Stomach (tissue), 9 donors: ENCODE results near the gene ANGEL2. TPM values are rescaled to one million over a fixed set of nuclear protein-coding genes. Genes with fewer than 3 reads are reported as not detected.

Experiments used
- DNase-seq, 2 donors: peaks; one replicate each; pipeline versions ENCODE4 v3.0.0 to v3.0.0-alpha.2; 2013 to 2019
- H3K27ac ChIP-seq, 5 donors: fragments of 200-600 bp in 4 of 5; sonication (generic) in 4 of 5; one replicate each; pipeline ENCODE4 v1.5.1; 2013 to 2019; ENCODE audit warnings: mild to moderate bottlenecking in 1 of 5, moderate library complexity in 1 of 5
- H3K27me3 ChIP-seq, 3 donors: fragments of 200-600 bp; sonication (generic); one replicate each; pipeline ENCODE4 v1.5.1; 2017 to 2019; ENCODE audit warnings: mixed run types in 1 of 3
- H3K36me3 ChIP-seq, 4 donors: fragments of 200-600 bp; sonication (generic); 1 replicate in 3 of 4; 2 replicates in 1 of 4; pipeline ENCODE4 v1.5.1; 2016 to 2019
- H3K4me1 ChIP-seq, 4 donors: fragments of 200-600 bp; sonication (generic); one replicate each; pipeline ENCODE4 v1.5.1; 2016 to 2019
- H3K4me3 ChIP-seq, 4 donors: fragments of 200-600 bp; sonication (generic) in 3 of 4; one replicate each; pipeline ENCODE4 v1.5.1; 2016 to 2019; ENCODE audit warnings: mild to moderate bottlenecking in 1 of 4
- H3K9me3 ChIP-seq, 4 donors: fragments of 200-600 bp; sonication (generic); one replicate each; pipeline ENCODE4 v1.5.1; 2016 to 2019
- EP300 ChIP-seq: sonication (generic); formaldehyde crosslinking; IDR thresholded peaks from one replicate; pipeline ENCODE4 v1.6.1; 2017; ENCODE audit warnings: antibody characterized with exemption
- POLR2A ChIP-seq, 4 donors: fragments of 450-650 bp; IDR thresholded peaks; one replicate each; pipeline ENCODE4 v1.6.1; 2016; ENCODE audit warnings: antibody characterized with exemption in 4 of 4, control low read depth in 2 of 4, mild to moderate bottlenecking in 1 of 4, moderate library complexity in 1 of 4
- POLR2AphosphoS5 ChIP-seq, 3 donors: sonication (generic); formaldehyde crosslinking; IDR thresholded peaks; one replicate each; pipeline ENCODE4 v1.6.1; 2016; ENCODE audit warnings: antibody characterized with exemption in 3 of 3
- WGBS, 5 donors: extraction: QIAGEN DNeasy Blood & Tissue Kit in 3 of 5; methylation state at CpG; one replicate each; pipeline versions ENCODE4 v1.1.5 to v1.1.7; 2013 to 2018; 5-methylcytosine and 5-hydroxymethylcytosine counted together
- intact Hi-C: fragments of 100-400 bp; cut with DNase I; formaldehyde crosslinking; loops from one replicate; pipeline ENCODE4 v1.15.1; 2023; ENCODE audit warnings: low total_unique reads
- polyA plus RNA-seq, 3 donors: library from polyadenylated mRNA; stranded (reverse); fragments of 200-250 nt; gene quantifications; one replicate each; pipeline ENCODE4 v1.2.3, GENCODE V29; 2013
- total RNA-seq, 5 donors: library from RNA; depleted of rRNA; stranded (reverse); fragments of >200 nt; gene quantifications; one replicate each; pipeline versions ENCODE4 v1.1.0 to v1.2.3, GENCODE V29; 2014 to 2016
- TF ChIP-seq, protein P1 (sequence below), 7 experiments: fragments of 450-650 bp in 4 of 7; fragments of 200-600 bp in 3 of 7; sonication (generic) in 3 of 7; IDR thresholded peaks; one replicate each; pipeline ENCODE4 v1.5.1; 2016 to 2019; ENCODE audit warnings: antibody characterized with exemption in 7 of 7, control low read depth in 2 of 7, mild to moderate bottlenecking in 1 of 7
- donor health status: healthy with polysubstance abuse.
- donor health status: Bipolar disorder and iron deficiency.
- donor health status: healthy.

Gene ANGEL2
- total and polyA plus RNA-seq, 8 donors, result 3.2 to 107 (median 20.1) TPM

DNA sequence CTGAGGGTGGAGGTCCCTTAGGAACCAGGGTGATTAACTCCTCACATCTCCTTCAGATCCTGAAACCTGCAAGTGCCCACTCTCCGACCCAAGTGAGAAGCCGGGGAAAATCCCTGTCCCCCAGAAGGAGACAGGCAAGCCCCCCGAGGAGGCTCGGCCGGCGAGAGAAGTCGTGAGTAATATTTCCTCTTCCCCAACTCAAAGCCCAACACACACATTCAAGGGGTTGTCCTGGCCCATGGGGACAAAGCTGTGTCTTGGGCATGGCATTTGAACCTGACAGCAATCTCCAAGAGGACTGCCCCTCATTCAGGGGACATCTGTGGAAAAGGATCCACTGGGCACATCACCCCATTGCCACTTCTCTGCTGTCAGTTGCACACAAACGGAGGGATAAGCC is 41.8 kb downstream of the ANGEL2 start:
- no peaks in the 10 kb centered on the region for H3K9me3 ChIP-seq
- no peaks in the 10 kb centered on the region for H3K4me1 ChIP-seq
- intact Hi-C loops, result no loop called here
- DNase-seq, result peak in 1 of 2 donors; percentile 13
- no peaks in the 10 kb centered on the region for H3K27me3 ChIP-seq
- 85 to 94% (median 93%) methylated on average over 8 of the region's 8 CpGs for WGBS, 5 donors
- no peaks in the 10 kb centered on the region for H3K36me3 ChIP-seq
- no peak overlapping the region for H3K27ac ChIP-seq
- TF ChIP-seq POLR2AphosphoS5 (IDR thresholded peaks at IDR 0.05) (no peak), EP300 (no peak), POLR2A (IDR thresholded peaks at IDR 0.05) (no peak)
- TF ChIP-seq, protein P1, sequence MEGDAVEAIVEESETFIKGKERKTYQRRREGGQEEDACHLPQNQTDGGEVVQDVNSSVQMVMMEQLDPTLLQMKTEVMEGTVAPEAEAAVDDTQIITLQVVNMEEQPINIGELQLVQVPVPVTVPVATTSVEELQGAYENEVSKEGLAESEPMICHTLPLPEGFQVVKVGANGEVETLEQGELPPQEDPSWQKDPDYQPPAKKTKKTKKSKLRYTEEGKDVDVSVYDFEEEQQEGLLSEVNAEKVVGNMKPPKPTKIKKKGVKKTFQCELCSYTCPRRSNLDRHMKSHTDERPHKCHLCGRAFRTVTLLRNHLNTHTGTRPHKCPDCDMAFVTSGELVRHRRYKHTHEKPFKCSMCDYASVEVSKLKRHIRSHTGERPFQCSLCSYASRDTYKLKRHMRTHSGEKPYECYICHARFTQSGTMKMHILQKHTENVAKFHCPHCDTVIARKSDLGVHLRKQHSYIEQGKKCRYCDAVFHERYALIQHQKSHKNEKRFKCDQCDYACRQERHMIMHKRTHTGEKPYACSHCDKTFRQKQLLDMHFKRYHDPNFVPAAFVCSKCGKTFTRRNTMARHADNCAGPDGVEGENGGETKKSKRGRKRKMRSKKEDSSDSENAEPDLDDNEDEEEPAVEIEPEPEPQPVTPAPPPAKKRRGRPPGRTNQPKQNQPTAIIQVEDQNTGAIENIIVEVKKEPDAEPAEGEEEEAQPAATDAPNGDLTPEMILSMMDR (IDR thresholded peaks at IDR 0.05), result no peak
- H3K4me3 ChIP-seq, result no peak overlapping the region

DNA sequence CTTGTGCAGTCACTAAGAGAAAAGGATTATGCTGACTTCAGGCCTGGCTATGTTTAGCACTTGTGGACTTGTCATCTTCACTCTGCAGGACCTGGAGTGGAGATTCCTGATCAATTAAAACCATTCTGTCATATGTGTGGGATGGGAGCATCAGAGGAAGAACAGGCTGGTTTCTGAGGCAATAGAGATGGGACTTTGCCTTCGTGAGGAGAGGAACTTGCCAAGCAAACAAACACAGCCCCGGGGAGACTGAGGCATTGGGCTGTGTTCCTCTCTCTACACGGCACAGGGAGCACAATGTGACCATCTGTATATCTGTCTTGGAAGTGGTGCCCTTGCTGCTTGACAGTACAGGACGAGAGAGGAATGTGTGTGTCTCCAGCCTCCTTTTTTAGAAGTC is 42.2 kb downstream of the ANGEL2 start:
- no peaks in the 10 kb centered on the region for H3K36me3 ChIP-seq
- intact Hi-C loops, result no loop called here
- H3K4me3 ChIP-seq, result no peak overlapping the region
- no peaks in the 10 kb centered on the region for H3K9me3 ChIP-seq
- no peak overlapping the region for H3K27ac ChIP-seq
- TF ChIP-seq EP300, result no peak
- no peak for TF ChIP-seq POLR2AphosphoS5 (IDR thresholded peaks at IDR 0.05)
- TF ChIP-seq, protein P1 (IDR thresholded peaks at IDR 0.05), result no peak
- TF ChIP-seq POLR2A (IDR thresholded peaks at IDR 0.05), result no peak
- 84 to 98% (median 86%) methylated on average over 4 of the region's 4 CpGs for WGBS, 5 donors
- DNase-seq, result peak in 1 of 2 donors; percentile 2
- no peaks in the 10 kb centered on the region for H3K4me1 ChIP-seq
- no peaks in the 10 kb centered on the region for H3K27me3 ChIP-seq

DNA sequence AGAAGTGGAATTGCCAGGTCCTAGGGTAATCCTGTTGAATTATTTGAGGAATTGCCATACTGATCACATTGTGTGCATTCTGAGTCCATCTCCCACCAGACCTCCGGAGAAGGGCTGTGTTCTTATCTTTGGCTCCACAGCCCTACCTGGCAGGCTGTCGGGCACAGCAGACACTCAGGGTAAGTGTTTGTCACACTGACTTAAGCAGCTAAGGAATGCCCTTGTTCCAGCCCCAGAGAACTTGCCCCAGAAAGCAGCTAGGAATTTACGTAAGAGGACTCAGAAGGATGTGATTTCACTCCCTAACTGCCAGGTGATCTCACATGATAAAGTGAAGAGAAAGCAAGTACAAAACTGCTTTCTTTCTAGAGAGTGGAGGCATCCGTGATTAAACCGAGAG is 44.4 kb downstream of the ANGEL2 start:
- WGBS, 5 donors, result 81 to 89% (median 86%) methylated on average over 5 of the region's 5 CpGs
- intact Hi-C loops, result no loop called here
- H3K27ac ChIP-seq, result no peak overlapping the region

DNA sequence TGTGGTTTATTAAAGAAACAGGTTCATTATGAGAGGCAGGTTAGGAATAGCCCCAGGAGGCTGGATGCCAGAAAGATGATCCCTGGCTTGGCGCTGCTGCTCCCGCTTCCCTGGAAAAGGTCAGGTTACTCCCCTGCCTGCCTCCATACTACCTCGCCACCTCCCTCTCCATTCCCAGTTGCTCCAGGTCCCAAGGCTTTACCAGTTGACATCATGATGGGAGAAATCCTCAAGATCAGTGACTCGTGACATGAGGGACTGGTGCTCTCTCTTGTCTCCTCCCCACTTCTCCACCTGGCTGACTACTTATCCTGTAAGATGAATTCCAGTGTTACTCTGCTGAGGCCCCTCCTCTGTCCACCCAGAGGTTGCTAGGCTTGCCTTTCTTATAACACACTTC is 45.6 kb downstream of the ANGEL2 start:
- intact Hi-C loops, result no loop called here
- peak in 1 of 2 donors; percentile 8 for DNase-seq
- Histone ChIP-seq H3K4me1 (no peaks in the 10 kb centered on the region), H3K4me3 (no peak overlapping the region), H3K9me3 (no peaks in the 10 kb centered on the region), H3K27ac (no peak overlapping the region), H3K36me3 (no peaks in the 10 kb centered on the region), H3K27me3 (no peaks in the 10 kb centered on the region)
- TF ChIP-seq, protein P1 (IDR thresholded peaks at IDR 0.05), result no peak
- no peak for TF ChIP-seq POLR2A (IDR thresholded peaks at IDR 0.05)
- TF ChIP-seq EP300, result no peak
- no peak for TF ChIP-seq POLR2AphosphoS5 (IDR thresholded peaks at IDR 0.05)
- 84 to 98% (median 91%) methylated on average over 4 of the region's 4 CpGs for WGBS, 5 donors

More for the DNA sequence above, 44.4 kb downstream of the ANGEL2 start:
- Histone ChIP-seq H3K4me3 (no peak overlapping the region), H3K9me3 (no peaks in the 10 kb centered on the region), H3K27me3 (no peaks in the 10 kb centered on the region), H3K36me3 (no peaks in the 10 kb centered on the region), H3K4me1 (no peaks in the 10 kb centered on the region)
- TF ChIP-seq, protein P1 (IDR thresholded peaks at IDR 0.05), result no peak
- no peak for TF ChIP-seq POLR2A (IDR thresholded peaks at IDR 0.05)
- TF ChIP-seq EP300, result no peak
- no peak for TF ChIP-seq POLR2AphosphoS5 (IDR thresholded peaks at IDR 0.05)
- peak in 1 of 2 donors; percentile 10 for DNase-seq
